Body of pancreas (tissue), 4 donors: ENCODE data around the gene MYBBP1A. TPM values are rescaled to one million over a fixed set of nuclear protein-coding genes. Genes with fewer than 3 reads are reported as not detected.

Experiments
- ATAC-seq: fragments of 150-250 bp; one replicate; pipeline ENCODE4 v1.9.1; 2016
- DNase-seq, 4 donors: peaks; one replicate each; pipeline ENCODE4 v3.0.0-alpha.2; 2019
- H3K27ac ChIP-seq, 4 donors: fragments of 200-600 bp; sonication (generic); 1 replicate in 3 of 4; 2 replicates in 1 of 4; pipeline versions ENCODE4 v1.5.1 to v1.6.1; 2016 to 2019; ENCODE audit warnings: mild to moderate bottlenecking in 1 of 4, mixed read lengths in 1 of 4, moderate library complexity in 1 of 4
- H3K27me3 ChIP-seq, 2 donors: fragments of 200-600 bp; sonication (generic); one replicate each; pipeline ENCODE4 v1.6.0; 2016; ENCODE audit warnings: mild to moderate bottlenecking in 1 of 2
- H3K36me3 ChIP-seq, 2 donors: fragments of 200-600 bp; sonication (generic); replicated peaks in 1 of 2; 2 replicates each; pipeline ENCODE4 v1.5.1; 2016; ENCODE audit warnings: low read depth in 2 of 2; ENCODE audit not compliant: insufficient read depth in 1 of 2
- H3K4me1 ChIP-seq: fragments of 200-600 bp; sonication (generic); one replicate; pipeline ENCODE4 v1.6.0; 2016
- H3K4me3 ChIP-seq, 2 donors: fragments of 200-600 bp; sonication (generic); 1 replicate in 1 of 2; 2 replicates in 1 of 2; pipeline ENCODE4 v1.5.1; 2016 to 2019
- H3K9me3 ChIP-seq, 3 donors: fragments of 200-600 bp; sonication (generic); 1 replicate in 2 of 3; 2 replicates in 1 of 3; pipeline ENCODE4 v1.5.1; 2016
- CTCF ChIP-seq, 7 experiments: fragments of 450-650 bp in 4 of 7; fragments of 200-600 bp in 3 of 7; sonication (generic) in 3 of 7; IDR thresholded peaks; one replicate each; pipeline ENCODE4 v1.5.1; 2016 to 2019; ENCODE audit warnings: antibody characterized with exemption in 7 of 7
- POLR2A ChIP-seq, 3 donors: fragments of 450-650 bp; IDR thresholded peaks; one replicate each; pipeline ENCODE4 v1.6.1; 2016; ENCODE audit warnings: antibody characterized with exemption in 3 of 3, mild to moderate bottlenecking in 2 of 3
- WGBS, 2 donors: methylation state at CpG; one replicate each; pipeline ENCODE4 v1.1.5; 2017; 5-methylcytosine and 5-hydroxymethylcytosine counted together
- intact Hi-C: fragments of 100-400 bp; cut with DNase I; formaldehyde crosslinking; loops from one replicate; pipeline ENCODE4 v1.15.1; 2023
- total RNA-seq, 2 donors: library from RNA; depleted of rRNA; stranded (reverse); fragments of >200 nt; gene quantifications; one replicate each; pipeline ENCODE4 v1.1.0, GENCODE V29; 2016

MYBBP1A gene
- total RNA-seq, 2 donors from 2014 or later, result 37.9 to 105 TPM

- Histone ChIP-seq H3K4me1 (peaks cover 82% of the 10 kb centered on the region), H3K27me3 (no peaks in the 10 kb centered on the region), H3K4me3 (no peak overlapping the region), H3K36me3 (no peaks in the 10 kb centered on the region), H3K27ac (peak overlapping the region in 1 of 4 donors; percentile 29), H3K9me3 (no peaks in the 10 kb centered on the region)
- ATAC-seq (no peak), DNase-seq (no peak)
- intact Hi-C loops, result no loop called here
- WGBS, 2 donors, result 55 to 70% methylated on average over 9 to 13 of the region's 13 CpGs
- no peak for TF ChIP-seq POLR2A (IDR thresholded peaks at IDR 0.05)
- TF ChIP-seq CTCF (IDR thresholded peaks at IDR 0.05), result no peak
Observed at GRCh38 chr17:4506175-4506813, 48.9 kb downstream of the MYBBP1A start.

- 69 to 100% methylated on average over 2 to 5 of the region's 5 CpGs for WGBS, 2 donors
- Histone ChIP-seq H3K9me3 (no peaks in the 10 kb centered on the region), H3K27ac (peak overlapping the region in 1 of 4 donors; percentile 29), H3K4me1 (peaks cover 83% of the 10 kb centered on the region), H3K27me3 (no peaks in the 10 kb centered on the region), H3K36me3 (no peaks in the 10 kb centered on the region), H3K4me3 (no peak overlapping the region)
- no peak for TF ChIP-seq CTCF (IDR thresholded peaks at IDR 0.05)
- TF ChIP-seq POLR2A (IDR thresholded peaks at IDR 0.05), result no peak
- intact Hi-C loops, result no loop called here
- ATAC-seq, result no peak
- DNase-seq, result no peak
Observed at GRCh38 chr17:4505187-4505586, 50.0 kb downstream of the MYBBP1A start.

GRCh38 chr17:4504188-4504587 lies 51.0 kb downstream of the MYBBP1A start:
- Histone ChIP-seq H3K27me3 (no peaks in the 10 kb centered on the region), H3K4me3 (no peak overlapping the region), H3K4me1 (peaks cover 83% of the 10 kb centered on the region), H3K9me3 (no peaks in the 10 kb centered on the region), H3K27ac (no peak overlapping the region), H3K36me3 (no peaks in the 10 kb centered on the region)
- ATAC-seq (no peak), DNase-seq (no peak)
- intact Hi-C loops, result no loop called here
- TF ChIP-seq POLR2A (IDR thresholded peaks at IDR 0.05) (no peak), CTCF (IDR thresholded peaks at IDR 0.05) (no peak)
- WGBS, 2 donors, result 67 to 68% methylated on average over 1 to 5 of the region's 5 CpGs

- DNase-seq, result no peak
Observed at GRCh38 chr17:4503283-4504025, 51.7 kb downstream of the MYBBP1A start.

More at GRCh38 chr17:4503283-4504025, 51.7 kb downstream of the MYBBP1A start:
- no peaks in the 10 kb centered on the region for H3K9me3 ChIP-seq
- TF ChIP-seq CTCF (IDR thresholded peaks at IDR 0.05) (no peak), POLR2A (IDR thresholded peaks at IDR 0.05) (no peak)
- intact Hi-C loops, result no loop called here
- H3K27ac ChIP-seq, result no peak overlapping the region
- ATAC-seq, result no peak
- no peak overlapping the region for H3K4me3 ChIP-seq
- WGBS, 2 donors, result 73 to 79% methylated on average over 3 to 4 of the region's 4 CpGs
- no peaks in the 10 kb centered on the region for H3K36me3 ChIP-seq
- peaks cover 78% of the 10 kb centered on the region for H3K4me1 ChIP-seq
- H3K27me3 ChIP-seq, result no peaks in the 10 kb centered on the region
